Neural cell (in vitro differentiated cells): ENCODE measurements around the gene NR1H4. TPM values are rescaled to one million over a fixed set of nuclear protein-coding genes. Genes with fewer than 3 reads are reported as not detected.

ENCODE experiments used
- H2AFZ ChIP-seq: fragments of 200-600, 300-800 bp; sonication (generic), shearing (Covaris generic); 2 replicates; pipeline ENCODE4 v1.6.0; 2014; ENCODE audit warnings: low read depth, mild to moderate bottlenecking, antibody characterized with exemption, low read length, moderate library complexity
- H3F3A ChIP-seq: fragments of 200-600 bp; shearing (Covaris generic); 2 replicates; pipeline ENCODE4 v1.6.1; 2016; ENCODE audit warnings: mild to moderate bottlenecking, moderate library complexity, mixed read lengths, antibody characterized with exemption, low read length; ENCODE audit not compliant: insufficient read depth, poor library complexity, severe bottlenecking
- H3K27ac ChIP-seq: fragments of 200-600, 300-800 bp; sonication (generic), shearing (Covaris generic); 2 replicates; pipeline ENCODE4 v1.5.1; 2014; ENCODE audit warnings: mild to moderate bottlenecking, low read length, moderate library complexity
- H3K27me3 ChIP-seq: fragments of 300-800, 200-600 bp; sonication (generic), shearing (Covaris generic); 2 replicates; pipeline ENCODE4 v1.6.0; 2014; ENCODE audit warnings: mild to moderate bottlenecking, low read depth, low read length, moderate library complexity; ENCODE audit not compliant: insufficient read depth
- H3K36me3 ChIP-seq: fragments of 300-800, 200-600 bp; sonication (generic), shearing (Covaris generic); 2 replicates; pipeline ENCODE4 v1.5.1; 2014; ENCODE audit warnings: mild to moderate bottlenecking, antibody characterized with exemption, low read length, moderate library complexity; ENCODE audit not compliant: insufficient read depth
- H3K4me2 ChIP-seq: fragments of 300-800, 200-600 bp; sonication (generic), shearing (Covaris generic); 2 replicates; pipeline ENCODE4 v1.6.0; 2014; ENCODE audit warnings: mild to moderate bottlenecking, low read length
- H3K4me3 ChIP-seq: fragments of 300-800, 200-600 bp; sonication (generic), shearing (Covaris generic); 2 replicates; pipeline ENCODE4 v1.5.1; 2014; ENCODE audit warnings: mild to moderate bottlenecking, low read length, moderate library complexity
- H3K79me2 ChIP-seq: fragments of 200-600 bp; shearing (Covaris generic); replicated peaks from 2 replicates; pipeline ENCODE4 v1.6.0; 2014; ENCODE audit warnings: mild to moderate bottlenecking, low read length, moderate library complexity; ENCODE audit not compliant: insufficient read depth
- H3K9ac ChIP-seq: fragments of 300-800, 200-600 bp; sonication (generic), shearing (Covaris generic); 2 replicates; pipeline ENCODE4 v1.6.1; 2016; ENCODE audit warnings: mild to moderate bottlenecking, low read length, mixed read lengths
- H3K9me2 ChIP-seq: fragments of 200-600 bp; shearing (Covaris generic); 2 replicates; pipeline ENCODE4 v1.6.1; 2016; ENCODE audit warnings: mild to moderate bottlenecking, low read length, mixed read lengths; ENCODE audit not compliant: insufficient read depth
- H3K9me3 ChIP-seq: fragments of 200-600, 300-800 bp; sonication (generic), shearing (Covaris generic); 2 replicates; pipeline ENCODE4 v1.6.1; 2016; ENCODE audit warnings: mild to moderate bottlenecking, mixed run types, low read length, moderate library complexity, mixed read lengths
- H4K20me1 ChIP-seq: fragments of 200-600 bp; shearing (Covaris generic); 2 replicates; pipeline ENCODE4 v1.6.1; 2016; ENCODE audit warnings: mild to moderate bottlenecking, mixed run types; ENCODE audit not compliant: insufficient read depth
- EP300 ChIP-seq: fragments of 450-650 bp; conservative IDR thresholded peaks from 2 replicates; pipeline ENCODE4 v1.6.1; 2014; ENCODE audit warnings: antibody characterized with exemption, mild to moderate bottlenecking, moderate library complexity; ENCODE audit not compliant: poor library complexity, severe bottlenecking
- EZH2 ChIP-seq: fragments of 200-600, 300-800 bp; shearing (Covaris generic), sonication (generic); IDR thresholded peaks from 2 replicates; pipeline ENCODE4 v1.6.1; 2014; ENCODE audit warnings: antibody characterized with exemption, low read length, borderline replicate concordance, mild to moderate bottlenecking; ENCODE audit not compliant: insufficient read depth, poor library complexity, severe bottlenecking
- MXI1 ChIP-seq: fragments of 450-650 bp; conservative IDR thresholded peaks from 2 replicates; pipeline ENCODE4 v1.6.1; 2014; ENCODE audit warnings: antibody characterized with exemption, mild to moderate bottlenecking; ENCODE audit not compliant: poor library complexity, severe bottlenecking
- POLR2AphosphoS5 ChIP-seq: IDR thresholded peaks from 2 replicates; pipeline ENCODE4 v1.6.1; 2012
- RAD21 ChIP-seq: fragments of 450-650 bp; conservative IDR thresholded peaks from 2 replicates; pipeline ENCODE4 v1.6.1; 2014; ENCODE audit warnings: antibody characterized with exemption, mild to moderate bottlenecking, moderate library complexity
- SMC3 ChIP-seq: fragments of 450-650 bp; conservative IDR thresholded peaks from 2 replicates; pipeline ENCODE4 v1.6.1; 2014; ENCODE audit warnings: antibody characterized with exemption, mild to moderate bottlenecking, moderate library complexity; ENCODE audit not compliant: poor library complexity
- TAF1 ChIP-seq: IDR thresholded peaks from 2 replicates; pipeline ENCODE4 v1.6.1; 2012; ENCODE audit warnings: low read depth
- polyA plus RNA-seq: library from polyadenylated mRNA; depleted of rRNA; stranded (reverse); fragments of >200 nt; gene quantifications from 2 replicates; pipeline ENCODE4 v1.2.3, GENCODE V29; 2014
- TF ChIP-seq, protein P1 (sequence below): IDR thresholded peaks from 2 replicates; pipeline ENCODE4 v1.6.1; 2012; ENCODE audit warnings: borderline replicate concordance
- TF ChIP-seq, protein P2 (sequence below): fragments of 450-650 bp; IDR thresholded peaks from 2 replicates; pipeline ENCODE4 v1.5.1; 2014; ENCODE audit warnings: antibody characterized with exemption, mild to moderate bottlenecking, moderate library complexity; ENCODE audit not compliant: poor library complexity, severe bottlenecking

NR1H4 gene
- polyA plus RNA-seq, 1 donor from 2014 or later = not detected

GRCh38 chr12:100494538-100494937 lies 20.9 kb downstream of the NR1H4 start:
- H3K27ac ChIP-seq = no peak overlapping the region
- H3K9me2 ChIP-seq = no peaks in the 10 kb centered on the region
- TF ChIP-seq SMC3 = no peak
- TF ChIP-seq MXI1 = no peak
- no peak for TF ChIP-seq RAD21
- TF ChIP-seq EP300 = no peak
- TF ChIP-seq POLR2AphosphoS5 = no peak
- TF ChIP-seq, protein P1, sequence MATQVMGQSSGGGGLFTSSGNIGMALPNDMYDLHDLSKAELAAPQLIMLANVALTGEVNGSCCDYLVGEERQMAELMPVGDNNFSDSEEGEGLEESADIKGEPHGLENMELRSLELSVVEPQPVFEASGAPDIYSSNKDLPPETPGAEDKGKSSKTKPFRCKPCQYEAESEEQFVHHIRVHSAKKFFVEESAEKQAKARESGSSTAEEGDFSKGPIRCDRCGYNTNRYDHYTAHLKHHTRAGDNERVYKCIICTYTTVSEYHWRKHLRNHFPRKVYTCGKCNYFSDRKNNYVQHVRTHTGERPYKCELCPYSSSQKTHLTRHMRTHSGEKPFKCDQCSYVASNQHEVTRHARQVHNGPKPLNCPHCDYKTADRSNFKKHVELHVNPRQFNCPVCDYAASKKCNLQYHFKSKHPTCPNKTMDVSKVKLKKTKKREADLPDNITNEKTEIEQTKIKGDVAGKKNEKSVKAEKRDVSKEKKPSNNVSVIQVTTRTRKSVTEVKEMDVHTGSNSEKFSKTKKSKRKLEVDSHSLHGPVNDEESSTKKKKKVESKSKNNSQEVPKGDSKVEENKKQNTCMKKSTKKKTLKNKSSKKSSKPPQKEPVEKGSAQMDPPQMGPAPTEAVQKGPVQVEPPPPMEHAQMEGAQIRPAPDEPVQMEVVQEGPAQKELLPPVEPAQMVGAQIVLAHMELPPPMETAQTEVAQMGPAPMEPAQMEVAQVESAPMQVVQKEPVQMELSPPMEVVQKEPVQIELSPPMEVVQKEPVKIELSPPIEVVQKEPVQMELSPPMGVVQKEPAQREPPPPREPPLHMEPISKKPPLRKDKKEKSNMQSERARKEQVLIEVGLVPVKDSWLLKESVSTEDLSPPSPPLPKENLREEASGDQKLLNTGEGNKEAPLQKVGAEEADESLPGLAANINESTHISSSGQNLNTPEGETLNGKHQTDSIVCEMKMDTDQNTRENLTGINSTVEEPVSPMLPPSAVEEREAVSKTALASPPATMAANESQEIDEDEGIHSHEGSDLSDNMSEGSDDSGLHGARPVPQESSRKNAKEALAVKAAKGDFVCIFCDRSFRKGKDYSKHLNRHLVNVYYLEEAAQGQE = no peak
- TF ChIP-seq EZH2 = no peak
- H3K27me3 ChIP-seq = no peaks in the 10 kb centered on the region
- H3K4me3 ChIP-seq = no peak overlapping the region
- no peak overlapping the region for H3K9ac ChIP-seq
- no peaks in the 10 kb centered on the region for H3K79me2 ChIP-seq
- no peaks in the 10 kb centered on the region for H3K36me3 ChIP-seq
- H3K4me2 ChIP-seq = no peak overlapping the region
- H3F3A ChIP-seq = no peaks in the 10 kb centered on the region
- H3K9me3 ChIP-seq = no peaks in the 10 kb centered on the region
- H4K20me1 ChIP-seq = no peaks in the 10 kb centered on the region
- H2AFZ ChIP-seq = no peak overlapping the region

GRCh38 chr12:100497105-100497795 lies 23.6 kb downstream of the NR1H4 start:
- no peaks in the 10 kb centered on the region for H3K27me3 ChIP-seq
- H2AFZ ChIP-seq = no peak overlapping the region
- H3K4me2 ChIP-seq = no peak overlapping the region
- no peaks in the 10 kb centered on the region for H3K9me3 ChIP-seq
- H3K4me3 ChIP-seq = no peak overlapping the region
- H4K20me1 ChIP-seq = no peaks in the 10 kb centered on the region
- H3K9ac ChIP-seq = no peak overlapping the region
- no peak for TF ChIP-seq TAF1
- TF ChIP-seq SMC3 = no peak
- no peak for TF ChIP-seq EP300
- no peak for TF ChIP-seq MXI1
- no peak for TF ChIP-seq EZH2
- no peak for TF ChIP-seq POLR2AphosphoS5
- no peak for TF ChIP-seq RAD21
- TF ChIP-seq, protein P2, sequence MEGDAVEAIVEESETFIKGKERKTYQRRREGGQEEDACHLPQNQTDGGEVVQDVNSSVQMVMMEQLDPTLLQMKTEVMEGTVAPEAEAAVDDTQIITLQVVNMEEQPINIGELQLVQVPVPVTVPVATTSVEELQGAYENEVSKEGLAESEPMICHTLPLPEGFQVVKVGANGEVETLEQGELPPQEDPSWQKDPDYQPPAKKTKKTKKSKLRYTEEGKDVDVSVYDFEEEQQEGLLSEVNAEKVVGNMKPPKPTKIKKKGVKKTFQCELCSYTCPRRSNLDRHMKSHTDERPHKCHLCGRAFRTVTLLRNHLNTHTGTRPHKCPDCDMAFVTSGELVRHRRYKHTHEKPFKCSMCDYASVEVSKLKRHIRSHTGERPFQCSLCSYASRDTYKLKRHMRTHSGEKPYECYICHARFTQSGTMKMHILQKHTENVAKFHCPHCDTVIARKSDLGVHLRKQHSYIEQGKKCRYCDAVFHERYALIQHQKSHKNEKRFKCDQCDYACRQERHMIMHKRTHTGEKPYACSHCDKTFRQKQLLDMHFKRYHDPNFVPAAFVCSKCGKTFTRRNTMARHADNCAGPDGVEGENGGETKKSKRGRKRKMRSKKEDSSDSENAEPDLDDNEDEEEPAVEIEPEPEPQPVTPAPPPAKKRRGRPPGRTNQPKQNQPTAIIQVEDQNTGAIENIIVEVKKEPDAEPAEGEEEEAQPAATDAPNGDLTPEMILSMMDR = no peak
- TF ChIP-seq, protein P1 = no peak
- H3K9me2 ChIP-seq = no peaks in the 10 kb centered on the region
- H3K27ac ChIP-seq = no peak overlapping the region
- H3K79me2 ChIP-seq = no peaks in the 10 kb centered on the region
- no peaks in the 10 kb centered on the region for H3F3A ChIP-seq
- no peaks in the 10 kb centered on the region for H3K36me3 ChIP-seq
